Measurements from ENCODE around the gene INVS.

Gene INVS

DNA sequence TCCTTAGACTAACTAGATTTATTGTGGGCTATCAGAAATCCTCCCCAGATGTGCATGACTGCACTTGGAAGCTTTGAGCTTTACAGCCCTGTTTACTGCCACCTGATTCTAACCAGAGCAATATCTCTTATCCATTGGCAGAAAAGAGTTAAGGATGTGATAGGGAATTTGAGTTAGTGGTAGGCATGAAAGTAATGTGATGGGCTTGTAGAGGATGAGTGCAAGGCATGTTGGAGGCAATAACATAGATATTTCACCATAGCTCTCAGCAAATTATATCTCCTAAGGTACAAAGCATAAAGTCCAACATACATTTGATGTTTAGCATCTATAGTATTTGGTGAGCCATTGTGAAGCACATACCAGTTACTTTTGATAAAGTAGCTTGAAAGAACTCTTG is 103.8 kb downstream of the INVS start:
- H3K27me3 Mint-ChIP-seq (ENCODE audit: low read depth): no peaks in the 10 kb centered on the region
- H3K36me3 Mint-ChIP-seq (ENCODE audit: low read depth): peaks cover 21% of the 10 kb centered on the region
- no peak overlapping the region for H3K4me3 Mint-ChIP-seq
- H3K4me1 Mint-ChIP-seq: peaks cover 5% of the 10 kb centered on the region
- peaks cover 14% of the 10 kb centered on the region for H3K9me3 Mint-ChIP-seq
- TF ChIP-seq, protein P1, sequence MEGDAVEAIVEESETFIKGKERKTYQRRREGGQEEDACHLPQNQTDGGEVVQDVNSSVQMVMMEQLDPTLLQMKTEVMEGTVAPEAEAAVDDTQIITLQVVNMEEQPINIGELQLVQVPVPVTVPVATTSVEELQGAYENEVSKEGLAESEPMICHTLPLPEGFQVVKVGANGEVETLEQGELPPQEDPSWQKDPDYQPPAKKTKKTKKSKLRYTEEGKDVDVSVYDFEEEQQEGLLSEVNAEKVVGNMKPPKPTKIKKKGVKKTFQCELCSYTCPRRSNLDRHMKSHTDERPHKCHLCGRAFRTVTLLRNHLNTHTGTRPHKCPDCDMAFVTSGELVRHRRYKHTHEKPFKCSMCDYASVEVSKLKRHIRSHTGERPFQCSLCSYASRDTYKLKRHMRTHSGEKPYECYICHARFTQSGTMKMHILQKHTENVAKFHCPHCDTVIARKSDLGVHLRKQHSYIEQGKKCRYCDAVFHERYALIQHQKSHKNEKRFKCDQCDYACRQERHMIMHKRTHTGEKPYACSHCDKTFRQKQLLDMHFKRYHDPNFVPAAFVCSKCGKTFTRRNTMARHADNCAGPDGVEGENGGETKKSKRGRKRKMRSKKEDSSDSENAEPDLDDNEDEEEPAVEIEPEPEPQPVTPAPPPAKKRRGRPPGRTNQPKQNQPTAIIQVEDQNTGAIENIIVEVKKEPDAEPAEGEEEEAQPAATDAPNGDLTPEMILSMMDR (IDR thresholded peaks at IDR 0.05; ENCODE audit: unreplicated experiment in 3 of 3): no peak
- no peak overlapping the region for H3K27ac Mint-ChIP-seq

DNA sequence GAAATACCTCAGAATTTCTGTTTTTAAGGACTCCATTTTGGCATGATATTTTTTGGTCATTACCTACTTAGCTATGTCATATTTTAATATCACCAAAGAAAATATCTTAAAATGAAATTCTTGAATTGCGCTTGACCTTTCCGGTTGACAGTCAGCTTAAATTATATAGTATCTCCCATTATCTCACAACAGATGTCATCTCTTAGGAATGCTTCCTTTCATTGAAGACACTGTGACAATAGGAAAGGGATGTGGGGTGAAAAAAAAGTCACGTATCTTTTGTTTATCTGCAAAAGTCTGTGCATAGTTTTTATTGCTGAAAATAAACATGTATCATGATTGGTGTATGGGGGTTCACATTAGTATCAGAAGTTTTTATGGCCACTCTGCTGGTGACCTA is 105.8 kb downstream of the INVS start:
- no peak overlapping the region for H3K4me3 Mint-ChIP-seq
- no peaks in the 10 kb centered on the region for H3K27me3 Mint-ChIP-seq (ENCODE audit: low read depth)
- peaks cover 7% of the 10 kb centered on the region for H3K4me1 Mint-ChIP-seq
- peaks cover 8% of the 10 kb centered on the region for H3K9me3 Mint-ChIP-seq
- no peak overlapping the region for H3K27ac Mint-ChIP-seq
- peaks cover 13% of the 10 kb centered on the region for H3K36me3 Mint-ChIP-seq (ENCODE audit: low read depth)
- TF ChIP-seq, protein P1 (IDR thresholded peaks at IDR 0.05; ENCODE audit: unreplicated experiment in 3 of 3): no peak

DNA sequence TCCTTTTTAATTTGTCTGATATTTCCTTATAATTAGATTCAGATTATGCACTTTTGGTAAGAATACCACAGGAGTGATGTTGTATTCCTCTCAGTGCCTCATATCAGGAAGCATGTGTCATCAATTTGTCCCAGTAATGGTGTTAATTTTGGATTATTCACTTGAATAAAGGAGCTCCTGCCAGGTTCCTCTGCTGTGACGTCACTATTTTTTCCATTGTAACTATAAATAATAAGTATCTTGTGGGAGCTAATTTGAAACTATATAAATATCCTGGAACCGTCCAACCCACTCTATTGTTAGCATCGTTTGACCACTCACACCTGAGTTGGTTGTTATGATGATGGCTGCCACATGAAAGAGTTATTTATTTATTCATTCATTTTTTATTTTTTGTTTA is 107.9 kb downstream of the INVS start:
- TF ChIP-seq, protein P1 (IDR thresholded peaks at IDR 0.05; ENCODE audit: unreplicated experiment in 3 of 3): no peak
- Mint-ChIP-seq H3K4me3 (no peak overlapping the region), H3K36me3 (ENCODE audit: low read depth) (peaks cover 4% of the 10 kb centered on the region), H3K27me3 (ENCODE audit: low read depth) (no peaks in the 10 kb centered on the region), H3K9me3 (no peaks in the 10 kb centered on the region), H3K4me1 (peaks cover 20% of the 10 kb centered on the region), H3K27ac (no peak overlapping the region)

DNA sequence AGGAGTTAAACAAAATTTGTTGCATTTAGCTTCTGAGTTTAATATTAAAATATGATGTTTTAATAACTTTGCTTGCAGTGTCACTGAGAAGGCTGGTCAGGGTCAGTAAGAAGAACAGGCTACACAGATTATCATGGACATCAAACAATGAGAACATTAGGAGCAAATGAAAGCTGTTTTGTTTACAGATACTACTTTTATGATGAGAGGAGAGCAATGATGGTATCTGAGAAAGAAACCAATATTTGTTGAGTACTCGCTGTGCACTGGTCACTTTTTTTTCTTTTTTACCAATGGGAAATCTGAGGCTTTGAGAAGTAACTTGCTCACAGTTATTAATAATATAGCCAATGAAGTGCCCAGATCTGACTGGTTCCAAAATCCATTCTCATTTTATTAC is 109.6 kb downstream of the INVS start:
- H3K9me3 Mint-ChIP-seq: no peaks in the 10 kb centered on the region
- no peak overlapping the region for H3K4me3 Mint-ChIP-seq
- TF ChIP-seq, protein P1 (IDR thresholded peaks at IDR 0.05; ENCODE audit: unreplicated experiment in 3 of 3): no peak
- no peaks in the 10 kb centered on the region for H3K27me3 Mint-ChIP-seq (ENCODE audit: low read depth)
- no peak overlapping the region for H3K27ac Mint-ChIP-seq
- peaks cover 4% of the 10 kb centered on the region for H3K36me3 Mint-ChIP-seq (ENCODE audit: low read depth)
- peaks cover 26% of the 10 kb centered on the region for H3K4me1 Mint-ChIP-seq

DNA sequence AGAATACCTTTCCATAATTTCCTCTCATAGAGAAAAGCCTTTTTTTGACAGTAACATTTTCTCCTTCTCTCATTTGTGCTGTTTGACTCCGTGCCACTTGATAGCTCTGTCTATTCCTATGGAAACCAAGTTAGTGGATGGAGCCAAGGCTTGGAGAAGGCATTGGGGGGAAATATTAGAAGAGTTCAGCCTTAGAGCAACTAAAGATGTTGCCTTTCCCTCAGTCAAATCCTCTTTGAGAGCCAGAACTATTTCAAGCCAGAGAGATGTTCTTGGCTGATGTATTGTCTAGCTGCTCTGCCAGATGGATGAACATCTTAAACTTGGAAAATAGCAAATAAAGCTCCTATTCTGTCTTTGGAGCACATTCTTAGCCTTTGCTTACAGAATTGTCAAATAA is 112.4 kb downstream of the INVS start:
- Mint-ChIP-seq H3K9me3 (no peaks in the 10 kb centered on the region), H3K36me3 (ENCODE audit: low read depth) (peaks cover 9% of the 10 kb centered on the region), H3K27me3 (ENCODE audit: low read depth) (no peaks in the 10 kb centered on the region), H3K4me1 (peaks cover 21% of the 10 kb centered on the region), H3K27ac (peak overlapping the region in 2 of 3 experiments; percentile 68 to 71), H3K4me3 (no peak overlapping the region)
- TF ChIP-seq, protein P1 (IDR thresholded peaks at IDR 0.05; ENCODE audit: unreplicated experiment in 3 of 3): no peak

DNA sequence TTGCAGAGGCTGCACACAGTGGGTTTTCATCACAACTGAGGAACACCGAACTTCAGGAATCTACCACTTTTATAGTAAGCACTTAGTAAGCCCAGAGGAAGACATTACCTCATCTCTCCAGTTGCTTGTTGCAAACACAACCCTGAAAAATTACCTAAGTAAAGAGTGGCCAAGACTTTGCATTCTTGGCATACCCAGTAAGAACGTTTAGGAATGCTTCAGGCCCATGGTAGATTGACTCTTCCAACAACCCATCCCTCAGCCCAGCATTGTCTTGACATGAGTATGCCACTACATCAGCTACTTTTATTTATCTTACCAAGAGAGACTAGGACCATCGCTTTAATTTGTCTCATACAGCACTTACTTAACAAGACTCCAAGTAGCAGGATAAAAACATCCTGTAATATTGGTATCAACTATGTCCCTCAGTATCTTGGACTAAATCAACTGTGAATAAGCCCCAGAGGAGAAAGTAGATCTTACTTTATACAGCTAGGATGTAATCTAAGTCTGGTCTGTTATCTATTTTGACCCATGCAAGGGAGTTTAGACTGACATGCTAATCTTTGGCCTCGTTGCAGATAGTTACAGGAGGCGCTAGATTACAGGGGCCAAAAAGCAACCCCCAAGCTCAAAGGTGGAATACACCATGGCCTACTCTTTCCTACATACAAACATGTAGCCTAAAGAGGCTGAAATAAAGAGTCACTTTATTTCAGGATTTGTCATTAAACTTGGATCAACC is 114.9 kb downstream of the INVS start:
- TF ChIP-seq, protein P1 (IDR thresholded peaks at IDR 0.05; ENCODE audit: unreplicated experiment in 3 of 3): no peak
- no peaks in the 10 kb centered on the region for H3K27me3 Mint-ChIP-seq (ENCODE audit: low read depth)
- no peaks in the 10 kb centered on the region for H3K9me3 Mint-ChIP-seq
- H3K4me1 Mint-ChIP-seq: peaks cover 21% of the 10 kb centered on the region
- H3K27ac Mint-ChIP-seq: no peak overlapping the region
- no peak overlapping the region for H3K4me3 Mint-ChIP-seq
- peaks cover 12% of the 10 kb centered on the region for H3K36me3 Mint-ChIP-seq (ENCODE audit: low read depth)
